SK-N-SH (cell line): Measurements from ENCODE around the gene DGCR6L.

ENCODE experiments used
- EP300 ChIP-seq, 2 experiments: IDR thresholded peaks; 2 replicates each; pipeline versions ENCODE4 v1.4.0 to v1.6.1; 2012; ENCODE audit warnings: borderline replicate concordance in 1 of 2, low read depth in 1 of 2, low read length in 1 of 2
- MEF2A ChIP-seq: IDR thresholded peaks from 2 replicates; pipeline ENCODE4 v1.4.0; 2012; ENCODE audit warnings: low read depth, borderline replicate concordance
- SMC3 ChIP-seq: IDR thresholded peaks from 2 replicates; pipeline ENCODE4 v1.6.1; 2012; ENCODE audit warnings: low read depth, low read length, improper control_type of control experiment
- TCF12 ChIP-seq: IDR thresholded peaks from 2 replicates; pipeline ENCODE4 v1.4.0; 2012
- TF ChIP-seq, protein P1 (sequence below): IDR thresholded peaks from 2 replicates; pipeline ENCODE4 v1.4.0; 2012; ENCODE audit warnings: low read depth, borderline replicate concordance
- TF ChIP-seq, protein P2 (sequence below): fragments of 200-600 bp; sonication (generic); IDR thresholded peaks from 2 replicates; pipeline ENCODE4 v1.6.1; 2017; ENCODE audit warnings: antibody characterized with exemption, mild to moderate bottlenecking, moderate library complexity

DNA sequence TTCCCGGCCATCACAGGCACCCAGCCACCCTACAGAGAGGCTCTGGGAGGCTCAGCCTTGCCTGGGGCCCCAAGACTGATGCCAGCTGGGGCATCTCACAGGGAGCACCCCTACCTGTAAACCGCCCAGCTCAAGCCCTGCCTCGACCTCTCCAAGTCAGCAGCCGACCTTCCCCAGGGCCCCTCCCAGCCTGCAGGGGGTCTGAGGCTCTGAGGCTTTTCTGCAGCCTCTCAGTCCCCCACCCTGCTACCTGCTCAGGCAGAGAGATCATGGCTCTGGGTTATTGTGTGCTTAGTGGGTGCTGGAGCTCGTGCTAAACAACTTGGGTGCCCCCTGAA lies 28.6 kb downstream of the DGCR6L start:
- TF ChIP-seq, protein P1, sequence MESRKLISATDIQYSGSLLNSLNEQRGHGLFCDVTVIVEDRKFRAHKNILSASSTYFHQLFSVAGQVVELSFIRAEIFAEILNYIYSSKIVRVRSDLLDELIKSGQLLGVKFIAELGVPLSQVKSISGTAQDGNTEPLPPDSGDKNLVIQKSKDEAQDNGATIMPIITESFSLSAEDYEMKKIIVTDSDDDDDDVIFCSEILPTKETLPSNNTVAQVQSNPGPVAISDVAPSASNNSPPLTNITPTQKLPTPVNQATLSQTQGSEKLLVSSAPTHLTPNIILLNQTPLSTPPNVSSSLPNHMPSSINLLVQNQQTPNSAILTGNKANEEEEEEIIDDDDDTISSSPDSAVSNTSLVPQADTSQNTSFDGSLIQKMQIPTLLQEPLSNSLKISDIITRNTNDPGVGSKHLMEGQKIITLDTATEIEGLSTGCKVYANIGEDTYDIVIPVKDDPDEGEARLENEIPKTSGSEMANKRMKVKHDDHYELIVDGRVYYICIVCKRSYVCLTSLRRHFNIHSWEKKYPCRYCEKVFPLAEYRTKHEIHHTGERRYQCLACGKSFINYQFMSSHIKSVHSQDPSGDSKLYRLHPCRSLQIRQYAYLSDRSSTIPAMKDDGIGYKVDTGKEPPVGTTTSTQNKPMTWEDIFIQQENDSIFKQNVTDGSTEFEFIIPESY = no peak
- TF ChIP-seq, protein P2, sequence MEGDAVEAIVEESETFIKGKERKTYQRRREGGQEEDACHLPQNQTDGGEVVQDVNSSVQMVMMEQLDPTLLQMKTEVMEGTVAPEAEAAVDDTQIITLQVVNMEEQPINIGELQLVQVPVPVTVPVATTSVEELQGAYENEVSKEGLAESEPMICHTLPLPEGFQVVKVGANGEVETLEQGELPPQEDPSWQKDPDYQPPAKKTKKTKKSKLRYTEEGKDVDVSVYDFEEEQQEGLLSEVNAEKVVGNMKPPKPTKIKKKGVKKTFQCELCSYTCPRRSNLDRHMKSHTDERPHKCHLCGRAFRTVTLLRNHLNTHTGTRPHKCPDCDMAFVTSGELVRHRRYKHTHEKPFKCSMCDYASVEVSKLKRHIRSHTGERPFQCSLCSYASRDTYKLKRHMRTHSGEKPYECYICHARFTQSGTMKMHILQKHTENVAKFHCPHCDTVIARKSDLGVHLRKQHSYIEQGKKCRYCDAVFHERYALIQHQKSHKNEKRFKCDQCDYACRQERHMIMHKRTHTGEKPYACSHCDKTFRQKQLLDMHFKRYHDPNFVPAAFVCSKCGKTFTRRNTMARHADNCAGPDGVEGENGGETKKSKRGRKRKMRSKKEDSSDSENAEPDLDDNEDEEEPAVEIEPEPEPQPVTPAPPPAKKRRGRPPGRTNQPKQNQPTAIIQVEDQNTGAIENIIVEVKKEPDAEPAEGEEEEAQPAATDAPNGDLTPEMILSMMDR = no peak
- TF ChIP-seq SMC3 (no peak), MEF2A (no peak), EP300 (IDR thresholded peaks at IDR 0.05; ENCODE audit: borderline replicate concordance in 1 of 2, low read depth in 1 of 2, low read length in 1 of 2) (no peak), TCF12 (no peak)
